Testis (tissue), 2 donors: Measurements from ENCODE around the gene FKBP3.

Experiments
- CTCF ChIP-seq, 3 experiments: fragments of 450-650 bp in 2 of 3; fragments of 200-600 bp in 1 of 3; sonication (generic) in 1 of 3; IDR thresholded peaks; one replicate each; pipeline ENCODE4 v1.5.1; 2016 to 2019; ENCODE audit warnings: antibody characterized with exemption in 3 of 3, mild to moderate bottlenecking in 2 of 3, moderate library complexity in 1 of 3
- POLR2A ChIP-seq: fragments of 450-650 bp; IDR thresholded peaks from one replicate; pipeline ENCODE4 v1.6.1; 2017; ENCODE audit warnings: antibody characterized with exemption, mild to moderate bottlenecking, moderate library complexity

- TF ChIP-seq CTCF (IDR thresholded peaks at IDR 0.05) (no peak), POLR2A (no peak)
These were observed 60.9 kb downstream of the FKBP3 start for GRCh38 chr14:45073231-45073879.
